GM12873 (cell line): ENCODE data around the gene KLRC4.

Experiments
- TF ChIP-seq, protein P1 (sequence below): IDR thresholded peaks from 2 replicates; pipeline ENCODE4 v1.5.1; 2012; ENCODE audit warnings: low read depth, mild to moderate bottlenecking, moderate library complexity, low read length, control low read depth; ENCODE audit not compliant: insufficient read depth; ENCODE audit errors: missing control alignments

The KLRC4 gene

DNA sequence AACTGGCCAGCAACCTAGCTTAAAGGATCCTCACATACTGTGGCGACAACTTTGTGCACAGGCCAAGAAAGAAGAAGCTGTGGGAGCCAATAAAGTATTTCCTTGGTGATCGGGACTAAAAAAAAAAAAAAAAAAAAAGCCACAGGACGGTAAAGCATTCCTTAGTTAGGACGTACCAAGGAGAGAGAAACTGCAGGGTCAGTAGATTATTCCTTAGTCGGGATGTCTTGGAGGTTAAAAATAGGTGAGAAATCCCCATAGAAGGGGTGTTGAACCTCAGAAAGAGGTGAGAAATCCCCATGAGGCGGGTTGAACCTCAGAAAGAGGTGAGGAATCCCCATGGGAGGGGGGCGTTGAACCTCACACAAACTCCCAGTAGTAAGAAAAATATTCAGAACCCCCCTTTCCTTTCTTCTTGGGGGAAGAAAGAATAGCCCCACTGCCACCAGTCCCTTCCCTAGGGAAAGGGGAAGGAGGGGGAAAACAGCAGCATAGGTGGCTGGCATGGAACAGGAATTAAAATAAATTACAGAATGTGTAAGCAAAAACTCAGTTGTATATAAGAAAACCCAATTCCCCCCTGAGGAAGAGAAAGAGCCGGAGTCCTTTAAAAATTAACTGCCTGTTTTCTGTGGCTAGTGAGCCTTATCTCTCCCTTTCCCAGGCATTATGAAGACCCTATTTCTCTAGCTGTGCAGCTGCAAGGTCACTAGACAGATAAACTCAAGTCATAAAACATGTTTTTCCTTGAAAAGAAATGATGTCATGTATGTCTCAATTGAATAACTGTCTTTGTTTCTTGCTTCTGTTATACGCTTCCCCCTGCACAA, 46.5 kb downstream of the KLRC4 start:
- TF ChIP-seq, protein P1, sequence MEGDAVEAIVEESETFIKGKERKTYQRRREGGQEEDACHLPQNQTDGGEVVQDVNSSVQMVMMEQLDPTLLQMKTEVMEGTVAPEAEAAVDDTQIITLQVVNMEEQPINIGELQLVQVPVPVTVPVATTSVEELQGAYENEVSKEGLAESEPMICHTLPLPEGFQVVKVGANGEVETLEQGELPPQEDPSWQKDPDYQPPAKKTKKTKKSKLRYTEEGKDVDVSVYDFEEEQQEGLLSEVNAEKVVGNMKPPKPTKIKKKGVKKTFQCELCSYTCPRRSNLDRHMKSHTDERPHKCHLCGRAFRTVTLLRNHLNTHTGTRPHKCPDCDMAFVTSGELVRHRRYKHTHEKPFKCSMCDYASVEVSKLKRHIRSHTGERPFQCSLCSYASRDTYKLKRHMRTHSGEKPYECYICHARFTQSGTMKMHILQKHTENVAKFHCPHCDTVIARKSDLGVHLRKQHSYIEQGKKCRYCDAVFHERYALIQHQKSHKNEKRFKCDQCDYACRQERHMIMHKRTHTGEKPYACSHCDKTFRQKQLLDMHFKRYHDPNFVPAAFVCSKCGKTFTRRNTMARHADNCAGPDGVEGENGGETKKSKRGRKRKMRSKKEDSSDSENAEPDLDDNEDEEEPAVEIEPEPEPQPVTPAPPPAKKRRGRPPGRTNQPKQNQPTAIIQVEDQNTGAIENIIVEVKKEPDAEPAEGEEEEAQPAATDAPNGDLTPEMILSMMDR = no peak

DNA sequence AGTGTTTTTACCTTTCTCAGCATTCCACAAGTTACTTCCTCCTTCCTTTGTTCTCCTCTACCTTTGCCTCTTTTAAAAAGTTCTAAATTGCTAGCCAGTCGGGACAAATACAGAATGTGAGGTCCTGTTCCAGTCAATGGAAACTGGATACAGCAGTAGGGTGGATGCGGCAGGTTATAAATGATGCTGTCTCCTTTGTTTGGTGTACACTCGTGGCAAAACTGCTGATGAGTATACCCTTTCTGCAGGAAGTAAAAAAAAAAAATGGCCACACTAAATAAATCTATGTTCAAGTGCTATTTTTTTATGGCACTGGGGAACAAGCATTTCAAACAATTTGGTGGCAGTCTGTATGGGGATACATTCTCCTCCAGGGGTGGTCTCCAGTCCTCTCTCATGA, 47.2 kb downstream of the KLRC4 start:
- TF ChIP-seq, protein P1 = no peak

- TF ChIP-seq, protein P1 = no peak
Observed at GRCh38 chr12:10361622-10362021, 47.9 kb downstream of the KLRC4 start.

- TF ChIP-seq, protein P1 = no peak
Observed at GRCh38 chr12:10361084-10361483, 48.5 kb downstream of the KLRC4 start.

DNA sequence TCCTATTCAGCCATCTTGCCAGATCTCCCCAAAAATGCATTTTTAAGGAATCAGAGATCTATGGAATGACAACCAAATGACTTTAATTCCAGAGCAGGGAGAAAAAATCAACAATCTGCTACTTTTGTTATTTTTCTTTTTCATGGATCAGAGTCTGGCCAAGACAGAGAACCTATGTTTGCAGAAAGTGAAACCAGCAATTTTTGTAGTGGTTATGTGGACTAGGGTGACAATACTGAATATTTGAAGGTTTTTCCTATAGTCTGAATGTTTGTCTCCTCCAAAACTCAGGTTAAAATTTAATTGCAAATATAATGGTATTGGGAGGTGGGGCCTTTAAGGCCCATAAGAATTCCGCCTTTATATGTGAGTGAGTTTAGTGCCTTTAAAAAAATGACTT, 50.6 kb downstream of the KLRC4 start:
- TF ChIP-seq, protein P1 = no peak

DNA sequence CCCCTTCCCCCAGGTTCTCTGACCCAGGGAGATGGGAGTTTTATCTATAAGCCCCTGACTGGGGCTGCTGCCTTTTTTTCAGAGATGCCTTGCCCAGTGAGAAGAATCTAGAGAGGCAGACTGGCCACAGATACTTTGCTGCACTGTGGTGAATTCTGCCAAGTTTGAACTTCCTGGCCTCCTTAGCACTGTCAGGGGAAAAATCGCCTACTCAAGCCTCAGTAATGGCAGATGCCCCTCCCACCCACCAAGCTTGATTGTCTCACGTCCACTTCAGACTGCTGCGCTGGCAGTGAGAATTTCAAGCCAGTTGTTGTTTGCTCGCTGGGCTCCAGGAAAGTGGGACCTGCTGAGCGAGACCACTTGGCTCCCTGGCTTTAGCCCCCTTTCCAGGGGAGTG, 51.4 kb downstream of the KLRC4 start:
- TF ChIP-seq, protein P1 = no peak
